WTC11 (cell line): ENCODE data around the gene STAT3. TPM values are rescaled to one million over a fixed set of nuclear protein-coding genes. Genes with fewer than 3 reads are reported as not detected.
"Not testable (repeated sequence)": the region's sequence is repeated elsewhere in the genome, so short reads cannot be mapped to it uniquely, and the experiment has no call there.

Experiments used
- ATAC-seq: fragments of 200-7000 bp; cut with Tn5 transposase; 2 replicates; pipeline ENCODE4 v1.10.0; 2021; ENCODE audit warnings: mild to moderate bottlenecking, moderate library complexity
- CTCF ChIA-PET: fragments of 300-600 bp; sonication (Branson Sonifier 250); formaldehyde crosslinking; loops from one replicate; lab custom pipeline; 2021; ENCODE audit warnings: antibody characterized with exemption; lab: Charles Lee
- POLR2A ChIA-PET: fragments of 350-600 bp; sonication (Branson Sonifier 250); formaldehyde crosslinking; loops from one replicate; lab custom pipeline; 2021; ENCODE audit warnings: antibody characterized with exemption; lab: Charles Lee
- DNase-seq: peaks from one replicate; pipeline ENCODE4 v3.0.0; 2021; ENCODE audit warnings: low spot score
- H3K27ac Mint-ChIP-seq: 2 replicates; pipeline ENCODE4 v1.8.0; 2021; ENCODE audit warnings: mixed read lengths
- H3K27me3 Mint-ChIP-seq: 2 replicates; pipeline ENCODE4 v1.8.0; 2021; ENCODE audit warnings: low read depth, mild to moderate bottlenecking, moderate library complexity, mixed read lengths
- H3K36me3 Mint-ChIP-seq: 2 replicates; pipeline ENCODE4 v1.8.0; 2021; ENCODE audit warnings: mixed read lengths
- H3K4me1 Mint-ChIP-seq: 2 replicates; pipeline ENCODE4 v1.8.0; 2022; ENCODE audit warnings: mixed read lengths
- H3K4me3 Mint-ChIP-seq: 2 replicates; pipeline ENCODE4 v1.8.0; 2021; ENCODE audit warnings: mild to moderate bottlenecking, moderate library complexity, mixed read lengths
- H3K9me3 Mint-ChIP-seq: 2 replicates; pipeline ENCODE4 v1.8.0; 2021; ENCODE audit warnings: mixed read lengths
- ARID4B ChIP-seq: sonication (generic); formaldehyde crosslinking; IDR thresholded peaks from 2 replicates; pipeline ENCODE4 v1.8.0; 2023; ENCODE audit warnings: missing genetic modification reagents, mild to moderate bottlenecking, borderline replicate concordance
- E2F4 ChIP-seq: sonication (generic); formaldehyde crosslinking; IDR thresholded peaks from 2 replicates; pipeline ENCODE4 v1.8.1; 2022; ENCODE audit warnings: low read depth, mild to moderate bottlenecking, moderate library complexity, missing genetic modification reagents, borderline replicate concordance
- E2F5 ChIP-seq: sonication (generic); formaldehyde crosslinking; IDR thresholded peaks from 2 replicates; pipeline ENCODE4 v1.8.1; 2022; ENCODE audit warnings: mild to moderate bottlenecking, moderate library complexity, missing genetic modification reagents
- ELF4 ChIP-seq: sonication (generic); formaldehyde crosslinking; IDR thresholded peaks from 2 replicates; pipeline ENCODE4 v1.8.1; 2022; ENCODE audit warnings: low read depth, mild to moderate bottlenecking, moderate library complexity, missing genetic modification reagents
- ETV6 ChIP-seq: sonication (generic); formaldehyde crosslinking; IDR thresholded peaks from 2 replicates; pipeline ENCODE4 v1.8.1; 2022; ENCODE audit warnings: mild to moderate bottlenecking, missing genetic modification reagents
- GTF2I ChIP-seq: fragments of 250-450 bp; sonication (Bioruptor Pico); conservative IDR thresholded peaks from 2 replicates; pipeline ENCODE4 v1.4.0; 2021; ENCODE audit warnings: mild to moderate bottlenecking
- IRF2 ChIP-seq: sonication (generic); formaldehyde crosslinking; IDR thresholded peaks from 2 replicates; pipeline ENCODE4 v1.8.0; 2022; ENCODE audit warnings: low read depth, missing genetic modification reagents, borderline replicate concordance
- MYBL2 ChIP-seq: sonication (generic); formaldehyde crosslinking; IDR thresholded peaks from 2 replicates; pipeline ENCODE4 v1.8.1; 2023; ENCODE audit warnings: mild to moderate bottlenecking, moderate library complexity, missing genetic modification reagents
- OVOL2 ChIP-seq: fragments of 250-450 bp; sonication (Bioruptor Pico); IDR thresholded peaks from 2 replicates; pipeline ENCODE4 v1.9.0; 2021; ENCODE audit warnings: mild to moderate bottlenecking, borderline replicate concordance
- RELA ChIP-seq: sonication (generic); formaldehyde crosslinking; IDR thresholded peaks from 2 replicates; pipeline ENCODE4 v1.8.1; 2022; ENCODE audit warnings: missing genetic modification reagents, mild to moderate bottlenecking, borderline replicate concordance
- ZBTB43 ChIP-seq: sonication (generic); formaldehyde crosslinking; IDR thresholded peaks from 2 replicates; pipeline ENCODE4 v1.8.1; 2023; ENCODE audit warnings: mild to moderate bottlenecking, missing genetic modification reagents
- ZNF219 ChIP-seq: sonication (generic); formaldehyde crosslinking; IDR thresholded peaks from 2 replicates; pipeline ENCODE4 v1.8.0; 2023; ENCODE audit warnings: missing genetic modification reagents, mild to moderate bottlenecking, borderline replicate concordance
- ZNF281 ChIP-seq: sonication (generic); formaldehyde crosslinking; IDR thresholded peaks from 2 replicates; pipeline ENCODE4 v1.8.0; 2023; ENCODE audit warnings: mild to moderate bottlenecking, missing genetic modification reagents
- ZSCAN18 ChIP-seq: fragments of 250-450 bp; sonication (Bioruptor Pico); IDR thresholded peaks from 2 replicates; pipeline ENCODE4 v2.1.2; 2022; ENCODE audit warnings: mild to moderate bottlenecking, moderate library complexity
- total RNA-seq: library from RNA; stranded (reverse); gene quantifications from 3 replicates; pipeline ENCODE4 v1.2.3, GENCODE V29; 2021

STAT3 gene
- total RNA-seq, 1 experiment from 2014 or later = 98.0 TPM

GRCh38 chr17:42403150-42403549 is 14.9 kb upstream of the STAT3 start:
- ATAC-seq = peak; percentile 14
- H3K4me3 Mint-ChIP-seq = no peak overlapping the region
- H3K36me3 Mint-ChIP-seq = no peaks in the 10 kb centered on the region
- POLR2A ChIA-PET = interaction anchor here (0.9 to 2.2 kb wide), 5 partner anchors 15 to 91 kb away, joined by 3 to 11 read pairs (median 4); partner anchors contain the start of gene STAT3
- H3K27me3 Mint-ChIP-seq = no peaks in the 10 kb centered on the region; the same call in 1 of the 2 replicates
- H3K27ac Mint-ChIP-seq = no peak overlapping the region
- peaks cover 61% of the 10 kb centered on the region for H3K4me1 Mint-ChIP-seq
- no peaks in the 10 kb centered on the region for H3K9me3 Mint-ChIP-seq
- TF ChIP-seq IRF2 (CRISPR knock-in tag) (no peak), ETV6 (0 out of 2 replicates have a peak, but pooled peaks have one; percentile 26), GTF2I (no peak; the same call in 1 of the 2 replicates)
- TF ChIP-seq, all 79 proteins: peak for 1
- DNase-seq = peak; percentile 71
- CTCF ChIA-PET = interaction anchor here (0.6 to 7.2 kb wide), 49 partner anchors 11 to 283 kb away, joined by 3 to 196 read pairs (median 4); partner anchors contain the start of genes CAVIN1, GHDC, KCNH4 and STAT3

- Mint-ChIP-seq H3K27me3 (no peaks in the 10 kb centered on the region; the same call in 1 of the 2 replicates), H3K27ac (peak overlapping the region; percentile 64), H3K4me3 (no peak overlapping the region), H3K36me3 (no peaks in the 10 kb centered on the region), H3K9me3 (no peaks in the 10 kb centered on the region), H3K4me1 (peaks cover 52% of the 10 kb centered on the region)
- POLR2A ChIA-PET = interaction anchor here (0.9 to 2.2 kb wide), 4 partner anchors 14 to 90 kb away, joined by 4 to 11 read pairs (median 4); partner anchors contain the start of gene STAT3
- no peak for TF ChIP-seq GTF2I
- no peak for TF ChIP-seq ZNF219 (CRISPR knock-in tag)
- TF ChIP-seq ELF4 (CRISPR knock-in tag) = no peak
- no peak for TF ChIP-seq OVOL2
- no peak for TF ChIP-seq MYBL2
- TF ChIP-seq E2F5 = no peak
- TF ChIP-seq RELA = no peak
- no peak for TF ChIP-seq ARID4B (CRISPR knock-in tag)
- TF ChIP-seq ZNF281 (CRISPR knock-in tag) = no peak
- no peak for TF ChIP-seq E2F4
- no peak for TF ChIP-seq ZBTB43 (CRISPR knock-in tag)
- TF ChIP-seq ZSCAN18 (CRISPR knock-in tag) = no peak
- DNase-seq (no peak), ATAC-seq (no peak)
- CTCF ChIA-PET = interaction anchor here (0.7 to 7.2 kb wide), 18 partner anchors 10 to 207 kb away, joined by 3 to 196 read pairs (median 6); partner anchors contain the start of genes CAVIN1, GHDC and STAT3
These were observed 13.9 kb upstream of the STAT3 start for GRCh38 chr17:42402117-42402516.

- not testable (repeated sequence) for H3K27me3 Mint-ChIP-seq, DNase-seq, H3K36me3 Mint-ChIP-seq, H3K4me3 Mint-ChIP-seq, H3K9me3 Mint-ChIP-seq, H3K27ac Mint-ChIP-seq, ATAC-seq
- POLR2A ChIA-PET = interaction anchor here (1.5 kb wide), 1 partner anchor 13 kb away, joined by 5 read pairs; the partner anchor contains the start of gene STAT3
- CTCF ChIA-PET = interaction anchor here (1.2 kb wide), 1 partner anchor 22 kb away, joined by 5 read pairs; the partner anchor contains the start of gene CAVIN1
- peaks cover 45% of the 10 kb centered on the region for H3K4me1 Mint-ChIP-seq
These were observed 12.7 kb upstream of the STAT3 start for GRCh38 chr17:42400844-42401375.
